Measurements from ENCODE around the gene ELSPBP1.

The ELSPBP1 gene

DNA sequence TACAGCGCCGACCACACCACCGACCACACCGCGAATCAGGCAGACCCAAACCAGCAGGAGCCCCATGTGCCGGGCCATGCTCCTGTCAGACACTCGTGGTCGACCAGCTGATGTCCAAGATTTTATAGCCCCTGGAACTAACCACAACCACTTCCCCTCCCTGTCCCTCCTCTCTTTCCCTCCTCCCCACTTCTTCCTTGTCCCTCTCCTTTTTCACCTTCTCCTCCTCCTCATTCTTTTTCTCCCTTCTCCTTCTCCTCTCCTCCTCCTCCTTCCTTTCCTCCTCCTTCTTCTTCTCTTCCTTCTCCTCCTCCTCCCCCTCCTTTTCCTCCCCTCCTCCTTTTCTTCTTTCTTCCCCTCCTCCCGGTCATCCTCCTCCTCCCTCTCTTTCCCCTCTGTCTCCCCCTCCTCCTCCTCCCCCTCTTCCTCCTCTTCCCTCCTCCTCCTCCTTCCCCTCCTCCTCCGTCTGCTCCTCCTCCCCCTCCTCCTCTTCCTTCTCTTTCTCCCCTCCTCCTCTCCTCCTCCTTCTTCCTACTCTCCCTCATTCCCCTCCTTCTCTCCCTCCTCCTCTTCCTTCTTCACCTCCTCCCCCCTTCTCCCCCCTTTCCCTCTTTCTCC lies 3.1 kb upstream of the ELSPBP1 start:
- H3K27me3 ChIP-seq (ENCODE audit: control insufficient read depth, insufficient read depth, low read length) = no peaks in the 10 kb centered on the region
- H2AFZ ChIP-seq = no peak overlapping the region
- TF ChIP-seq, protein P1, sequence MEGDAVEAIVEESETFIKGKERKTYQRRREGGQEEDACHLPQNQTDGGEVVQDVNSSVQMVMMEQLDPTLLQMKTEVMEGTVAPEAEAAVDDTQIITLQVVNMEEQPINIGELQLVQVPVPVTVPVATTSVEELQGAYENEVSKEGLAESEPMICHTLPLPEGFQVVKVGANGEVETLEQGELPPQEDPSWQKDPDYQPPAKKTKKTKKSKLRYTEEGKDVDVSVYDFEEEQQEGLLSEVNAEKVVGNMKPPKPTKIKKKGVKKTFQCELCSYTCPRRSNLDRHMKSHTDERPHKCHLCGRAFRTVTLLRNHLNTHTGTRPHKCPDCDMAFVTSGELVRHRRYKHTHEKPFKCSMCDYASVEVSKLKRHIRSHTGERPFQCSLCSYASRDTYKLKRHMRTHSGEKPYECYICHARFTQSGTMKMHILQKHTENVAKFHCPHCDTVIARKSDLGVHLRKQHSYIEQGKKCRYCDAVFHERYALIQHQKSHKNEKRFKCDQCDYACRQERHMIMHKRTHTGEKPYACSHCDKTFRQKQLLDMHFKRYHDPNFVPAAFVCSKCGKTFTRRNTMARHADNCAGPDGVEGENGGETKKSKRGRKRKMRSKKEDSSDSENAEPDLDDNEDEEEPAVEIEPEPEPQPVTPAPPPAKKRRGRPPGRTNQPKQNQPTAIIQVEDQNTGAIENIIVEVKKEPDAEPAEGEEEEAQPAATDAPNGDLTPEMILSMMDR (IDR thresholded peaks at IDR 0.05) = no peak
- no peaks in the 10 kb centered on the region for H3K36me3 ChIP-seq (ENCODE audit: control insufficient read depth, insufficient read depth, low read length)
- H3K9ac ChIP-seq = no peak overlapping the region
- no peak overlapping the region for H3K27ac ChIP-seq
- H3K4me1 ChIP-seq = no peaks in the 10 kb centered on the region
- no peaks in the 10 kb centered on the region for H3K9me3 ChIP-seq (ENCODE audit: control insufficient read depth, low read length)
- H3K79me2 ChIP-seq = no peaks in the 10 kb centered on the region
- H3K4me3 ChIP-seq (ENCODE audit: low read depth, low read length) = no peak overlapping the region
- H3K4me2 ChIP-seq (ENCODE audit: low read length) = no peak overlapping the region

DNA sequence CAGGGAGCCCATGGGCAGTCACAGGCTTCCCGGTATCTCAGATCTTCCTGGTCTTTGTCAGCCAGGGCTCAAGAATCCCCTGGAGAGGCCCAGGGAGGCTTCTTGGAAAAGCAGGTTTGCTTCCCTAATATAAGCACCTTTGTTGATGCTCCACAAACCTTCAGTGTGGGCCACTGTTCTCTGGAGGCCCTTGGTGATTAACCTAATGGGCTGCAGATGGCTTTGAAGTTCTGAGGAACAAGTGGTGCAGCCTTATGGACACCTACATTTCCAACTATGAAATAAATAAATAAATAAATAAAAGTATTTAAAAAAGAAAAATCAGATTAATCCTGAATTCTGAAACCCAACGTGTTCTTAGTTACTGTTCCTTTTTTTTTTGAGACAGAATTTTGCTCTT lies 2.4 kb upstream of the ELSPBP1 start, which contains the start of gene BSPH1:
TSS of gene BSPH1 (minus strand) at position 101 of the 400 bp plus-strand sequence. CDS start at position 12, 89 bp downstream.
- Histone ChIP-seq H3K9ac (no peak within 1 kb of the TSS), H3K27me3 (ENCODE audit: control insufficient read depth, insufficient read depth, low read length) (no peaks in the 10 kb centered on the region), H3K4me3 (ENCODE audit: low read depth, low read length) (no peak within 1 kb of the TSS), H3K4me1 (no peaks in the 10 kb centered on the region), H3K4me2 (ENCODE audit: low read length) (no peak within 1 kb of the TSS), H3K79me2 (no peaks in the 10 kb centered on the region), H2AFZ (no peak within 1 kb of the TSS), H3K9me3 (ENCODE audit: control insufficient read depth, low read length) (no peaks in the 10 kb centered on the region), H3K36me3 (ENCODE audit: control insufficient read depth, insufficient read depth, low read length) (no peaks in the 10 kb centered on the region), H3K27ac (no peak within 1 kb of the TSS)
- TF ChIP-seq, protein P1 (IDR thresholded peaks at IDR 0.05) = no peak

GRCh38 chr19:47996230-47996727 lies 1.8 kb downstream of the ELSPBP1 start:
- no peaks in the 10 kb centered on the region for H3K9me3 ChIP-seq (ENCODE audit: control insufficient read depth, low read length)
- H3K4me1 ChIP-seq = no peaks in the 10 kb centered on the region
- H3K9ac ChIP-seq = no peak overlapping the region
- no peaks in the 10 kb centered on the region for H3K36me3 ChIP-seq (ENCODE audit: control insufficient read depth, insufficient read depth, low read length)
- no peaks in the 10 kb centered on the region for H3K79me2 ChIP-seq
- no peaks in the 10 kb centered on the region for H3K27me3 ChIP-seq (ENCODE audit: control insufficient read depth, insufficient read depth, low read length)
- no peak overlapping the region for H2AFZ ChIP-seq
- TF ChIP-seq, protein P1 (IDR thresholded peaks at IDR 0.05) = no peak
- no peak overlapping the region for H3K27ac ChIP-seq
- no peak overlapping the region for H3K4me2 ChIP-seq (ENCODE audit: low read length)
- H3K4me3 ChIP-seq (ENCODE audit: low read depth, low read length) = no peak overlapping the region

GRCh38 chr19:47998800-47999199 lies 4.4 kb downstream of the ELSPBP1 start:
- Histone ChIP-seq H3K36me3 (ENCODE audit: control insufficient read depth, insufficient read depth, low read length) (no peaks in the 10 kb centered on the region), H3K4me1 (no peaks in the 10 kb centered on the region), H3K4me3 (ENCODE audit: low read depth, low read length) (no peak overlapping the region), H3K9ac (no peak overlapping the region), H3K9me3 (ENCODE audit: control insufficient read depth, low read length) (no peaks in the 10 kb centered on the region), H3K79me2 (no peaks in the 10 kb centered on the region), H3K27ac (no peak overlapping the region), H2AFZ (no peak overlapping the region), H3K4me2 (ENCODE audit: low read length) (no peak overlapping the region), H3K27me3 (ENCODE audit: control insufficient read depth, insufficient read depth, low read length) (no peaks in the 10 kb centered on the region)
- TF ChIP-seq, protein P1 (IDR thresholded peaks at IDR 0.05) = no peak

DNA sequence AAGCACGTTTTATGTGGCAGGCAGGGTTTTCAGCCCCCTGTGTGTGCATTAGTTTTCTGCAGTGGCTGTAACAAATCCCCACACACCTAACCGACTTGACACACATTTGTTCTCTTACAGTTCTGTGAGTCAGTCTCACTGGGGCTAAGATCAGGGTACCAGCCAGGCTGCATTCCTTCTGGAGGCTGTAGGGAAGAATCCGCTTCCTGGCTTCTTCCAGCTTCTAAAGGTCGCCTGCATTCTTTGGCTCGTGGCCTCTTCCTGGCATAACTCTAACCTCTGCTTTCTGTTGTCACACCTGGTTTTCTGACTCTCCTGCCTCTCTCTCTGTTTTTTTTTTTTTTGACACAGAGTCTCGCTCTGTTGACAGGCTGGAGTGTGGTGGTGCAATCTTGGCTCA lies 6.4 kb downstream of the ELSPBP1 start:
- Histone ChIP-seq H3K79me2 (no peaks in the 10 kb centered on the region), H3K4me1 (no peaks in the 10 kb centered on the region), H3K27ac (no peak overlapping the region), H3K4me3 (ENCODE audit: low read depth, low read length) (no peak overlapping the region), H3K4me2 (ENCODE audit: low read length) (no peak overlapping the region), H3K27me3 (ENCODE audit: control insufficient read depth, insufficient read depth, low read length) (no peaks in the 10 kb centered on the region), H3K36me3 (ENCODE audit: control insufficient read depth, insufficient read depth, low read length) (no peaks in the 10 kb centered on the region), H3K9me3 (ENCODE audit: control insufficient read depth, low read length) (no peaks in the 10 kb centered on the region), H2AFZ (no peak overlapping the region), H3K9ac (no peak overlapping the region)
- TF ChIP-seq, protein P1 (IDR thresholded peaks at IDR 0.05) = no peak
